Sigmoid colon (tissue), 7 donors: ENCODE data around the gene GNAS. TPM values are rescaled to one million over a fixed set of nuclear protein-coding genes. Genes with fewer than 3 reads are reported as not detected.

Source experiments
- DNase-seq: peaks from one replicate; pipeline ENCODE4 v3.0.0-alpha.2; 2019
- H3K27ac ChIP-seq, 4 donors: fragments of 200-600 bp; sonication (generic); one replicate each; pipeline ENCODE4 v1.5.1; 2016 to 2019; ENCODE audit warnings: mild to moderate bottlenecking in 1 of 4
- H3K27me3 ChIP-seq, 3 donors: fragments of 200-600 bp; sonication (generic); one replicate each; pipeline ENCODE4 v1.5.1; 2019; ENCODE audit warnings: mild to moderate bottlenecking in 1 of 3
- H3K36me3 ChIP-seq, 4 donors: fragments of 200-600 bp; sonication (generic); one replicate each; pipeline ENCODE4 v1.5.1; 2016 to 2019
- H3K4me1 ChIP-seq, 4 donors: fragments of 200-600 bp; sonication (generic); one replicate each; pipeline ENCODE4 v1.5.1; 2017 to 2019
- H3K4me3 ChIP-seq, 4 donors: fragments of 200-600 bp; sonication (generic); one replicate each; pipeline ENCODE4 v1.5.1; 2017 to 2019; ENCODE audit warnings: mild to moderate bottlenecking in 2 of 4, moderate library complexity in 1 of 4
- H3K9me3 ChIP-seq, 4 donors: fragments of 200-600 bp in 3 of 4; sonication (generic) in 3 of 4; one replicate each; pipeline versions ENCODE4 v1.5.1 to v1.6.1; 2013 to 2019
- CTCF ChIP-seq, 4 experiments: fragments of 450-650 bp in 3 of 4; fragments of 200-600 bp in 1 of 4; IDR thresholded peaks; one replicate each; pipeline ENCODE4 v1.5.1; 2016 to 2019; ENCODE audit warnings: antibody characterized with exemption in 4 of 4, mild to moderate bottlenecking in 3 of 4, moderate library complexity in 2 of 4
- EP300 ChIP-seq, 4 donors: sonication (generic); formaldehyde crosslinking; IDR thresholded peaks; one replicate each; pipeline ENCODE4 v1.6.1; 2017; ENCODE audit warnings: antibody characterized with exemption in 4 of 4
- POLR2A ChIP-seq, 2 donors: fragments of 450-650 bp; IDR thresholded peaks; one replicate each; pipeline ENCODE4 v1.6.1; 2016; ENCODE audit warnings: antibody characterized with exemption in 2 of 2, mild to moderate bottlenecking in 2 of 2, moderate library complexity in 2 of 2
- POLR2AphosphoS5 ChIP-seq, 4 donors: sonication (generic); formaldehyde crosslinking; IDR thresholded peaks; one replicate each; pipeline ENCODE4 v1.6.1; 2017; ENCODE audit warnings: antibody characterized with exemption in 4 of 4
- WGBS, 2 donors: extraction: QIAGEN DNeasy Blood & Tissue Kit; methylation state at CpG; one replicate each; pipeline ENCODE4 v1.1.7; 2013; 5-methylcytosine and 5-hydroxymethylcytosine counted together
- intact Hi-C: fragments of 100-400 bp; cut with DNase I; formaldehyde crosslinking; loops from one replicate; pipeline ENCODE4 v1.15.1; 2023
- polyA plus RNA-seq, 3 donors: library from polyadenylated mRNA; stranded (reverse); fragments of 200-250 nt; gene quantifications; one replicate each; pipeline ENCODE4 v1.2.3, GENCODE V29; 2013
- total RNA-seq, 4 donors: library from RNA; depleted of rRNA; stranded (reverse); fragments of >200 nt; gene quantifications; one replicate each; pipeline ENCODE4 v1.1.0, GENCODE V29; 2016
- donor health status: healthy with polysubstance abuse.
- donor health status: Bipolar disorder and iron deficiency.
- donor health status: healthy.

The GNAS gene
- total and polyA plus RNA-seq, 7 donors, result 449 to 808 (median 535) TPM

GRCh38 chr20:58837717-58838116 lies 14.8 kb upstream of the GNAS start:
- Histone ChIP-seq H3K4me3 (no peak overlapping the region), H3K9me3 (no peaks in the 10 kb centered on the region), H3K27ac (no peak overlapping the region), H3K27me3 (peaks cover 10 to 48% (median 30%) of the 10 kb centered on the region in 3 donors), H3K4me1 (peaks cover 0 to 14% (median 11%) of the 10 kb centered on the region in 4 donors), H3K36me3 (no peaks in the 10 kb centered on the region)
- TF ChIP-seq POLR2A (IDR thresholded peaks at IDR 0.05) (no peak), EP300 (IDR thresholded peaks at IDR 0.05) (no peak), POLR2AphosphoS5 (IDR thresholded peaks at IDR 0.05) (no peak), CTCF (IDR thresholded peaks at IDR 0.05) (no peak)
- intact Hi-C loops, result no loop called here
- DNase-seq, result no peak
- WGBS, 2 donors, result 58 to 75% methylated on average over 1 of the region's 1 CpG

DNA sequence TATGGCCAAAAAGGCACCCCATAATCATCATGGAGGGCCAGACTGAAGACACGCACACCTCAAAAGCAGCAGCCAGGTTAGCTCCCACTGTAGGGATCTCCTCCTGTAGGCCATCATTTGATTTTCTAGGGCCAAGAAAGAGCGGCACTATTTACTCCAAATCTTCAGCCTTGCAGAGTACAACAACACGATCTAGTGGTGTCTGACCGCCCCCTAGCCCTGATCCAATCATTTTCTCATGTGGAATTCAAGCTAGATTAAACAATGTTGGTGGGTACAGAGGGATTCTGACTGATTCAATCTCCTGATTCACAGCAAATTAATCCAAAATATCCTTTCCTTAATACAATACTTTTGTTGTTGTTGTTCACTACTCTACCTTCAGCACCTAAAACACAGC lies 14.3 kb upstream of the GNAS start:
- intact Hi-C loops, result no loop called here
- no peak for DNase-seq
- no peak for TF ChIP-seq CTCF (IDR thresholded peaks at IDR 0.05)
- no peak for TF ChIP-seq EP300 (IDR thresholded peaks at IDR 0.05)
- no peak for TF ChIP-seq POLR2AphosphoS5 (IDR thresholded peaks at IDR 0.05)
- no peak for TF ChIP-seq POLR2A (IDR thresholded peaks at IDR 0.05)
- Histone ChIP-seq H3K27ac (no peak overlapping the region), H3K27me3 (peaks cover 12 to 53% (median 30%) of the 10 kb centered on the region in 3 donors), H3K9me3 (no peaks in the 10 kb centered on the region), H3K36me3 (no peaks in the 10 kb centered on the region), H3K4me3 (no peak overlapping the region), H3K4me1 (peaks cover 0 to 14% (median 11%) of the 10 kb centered on the region in 4 donors)
- WGBS, 2 donors, result 73 to 75% methylated on average over 4 of the region's 4 CpGs

DNA sequence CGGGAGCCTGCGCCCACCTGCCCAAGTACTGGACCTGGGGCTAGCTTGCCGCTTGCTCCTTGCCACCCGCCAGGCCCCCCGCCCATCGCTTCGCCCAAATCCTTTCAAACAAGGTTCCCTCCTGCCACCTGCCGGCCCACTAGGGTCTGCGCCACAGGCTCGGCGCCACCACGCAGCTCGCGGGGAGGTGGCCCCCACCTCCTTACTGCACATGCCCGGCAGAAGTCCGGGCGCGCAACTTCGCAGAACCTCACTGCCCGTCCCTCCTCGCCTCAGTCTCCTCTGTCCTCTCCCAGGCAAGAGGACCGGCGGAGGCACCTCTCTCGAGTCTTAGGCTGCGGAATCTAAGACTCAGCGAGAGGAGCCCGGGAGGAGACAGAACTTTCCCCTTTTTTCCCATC lies 13.0 kb upstream of the GNAS start:
- intact Hi-C loops, result no loop called here
- Histone ChIP-seq H3K4me3 (peak overlapping the region in 2 of 4 donors; percentile 19 to 28), H3K36me3 (no peaks in the 10 kb centered on the region), H3K4me1 (peaks cover 0 to 14% (median 11%) of the 10 kb centered on the region in 4 donors), H3K9me3 (no peaks in the 10 kb centered on the region), H3K27ac (no peak overlapping the region), H3K27me3 (peaks cover 12 to 58% (median 30%) of the 10 kb centered on the region in 3 donors)
- WGBS, 2 donors, result 53 to 56% methylated on average over 27 of the region's 27 CpGs
- DNase-seq, result no peak
- TF ChIP-seq CTCF (IDR thresholded peaks at IDR 0.05) (peak in 3 of 4 experiments; percentile 12 to 38 (median 17)), EP300 (IDR thresholded peaks at IDR 0.05) (no peak)

- no peaks in the 10 kb centered on the region for H3K9me3 ChIP-seq
- TF ChIP-seq CTCF (IDR thresholded peaks at IDR 0.05) (no peak), POLR2AphosphoS5 (IDR thresholded peaks at IDR 0.05) (no peak), EP300 (IDR thresholded peaks at IDR 0.05) (no peak), POLR2A (IDR thresholded peaks at IDR 0.05) (no peak)
- intact Hi-C loops, result no loop called here
- DNase-seq, result no peak
- H3K4me3 ChIP-seq, result peak overlapping the region in 2 of 4 donors; percentile 19 to 28
- peaks cover 12 to 58% (median 30%) of the 10 kb centered on the region in 3 donors for H3K27me3 ChIP-seq
- no peaks in the 10 kb centered on the region for H3K36me3 ChIP-seq
- H3K4me1 ChIP-seq, result peaks cover 0 to 14% (median 11%) of the 10 kb centered on the region in 4 donors
- H3K27ac ChIP-seq, result no peak overlapping the region
- WGBS, 2 donors, result 54 to 56% methylated on average over 67 of the region's 67 CpGs
Observed at GRCh38 chr20:58839991-58840747, 12.3 kb upstream of the GNAS start.
